NCI-H526 (cell line): Measurements from ENCODE around the gene ABCF2.

Experiments
- DNase-seq, 2 experiments: peaks; one replicate each; lab custom pipeline; 2025; lab: John Stamatoyannopoulos, UW

Gene ABCF2

DNA sequence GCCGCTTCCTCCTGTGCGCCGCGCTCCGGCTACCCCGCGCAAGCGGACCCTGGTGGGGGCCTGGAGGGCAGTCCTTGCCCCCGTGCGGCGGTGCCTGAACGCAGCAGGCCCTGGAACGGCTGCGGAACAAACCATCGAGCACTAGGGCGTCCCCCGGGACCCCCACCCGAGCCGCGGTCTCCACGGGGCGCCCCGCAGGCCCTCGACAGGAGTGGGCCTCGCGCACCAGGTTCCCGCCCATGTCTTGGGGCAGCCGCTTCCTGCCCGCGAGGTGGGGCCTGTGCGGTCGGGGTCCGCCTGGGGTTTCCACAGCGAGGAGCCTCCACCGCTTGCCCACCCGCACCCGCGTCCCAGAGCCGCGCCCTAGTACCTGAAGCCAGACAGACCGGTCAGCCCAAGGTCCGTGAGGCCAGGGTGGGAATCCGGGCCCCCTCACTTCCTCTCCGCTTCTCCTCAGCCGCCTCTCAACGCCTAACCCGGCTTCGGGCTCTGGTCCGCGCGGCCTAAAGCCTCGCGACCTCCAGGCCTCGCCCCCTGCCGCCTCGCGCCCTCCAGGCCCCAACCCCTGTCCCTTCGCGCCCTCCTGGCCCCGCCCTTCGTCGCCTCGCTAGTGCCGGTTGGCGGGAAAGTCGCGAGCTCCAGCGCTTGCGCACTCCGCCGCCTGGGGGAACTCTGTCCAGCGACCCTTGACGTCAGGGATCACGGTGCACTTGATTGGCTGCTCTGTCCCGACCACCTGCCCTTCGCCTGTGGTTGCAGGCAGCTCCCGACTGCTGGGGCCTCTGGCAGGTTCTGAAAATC lies 52.6 kb downstream of the ABCF2 start:
- peak; percentile 75 to 90 for DNase-seq

DNA sequence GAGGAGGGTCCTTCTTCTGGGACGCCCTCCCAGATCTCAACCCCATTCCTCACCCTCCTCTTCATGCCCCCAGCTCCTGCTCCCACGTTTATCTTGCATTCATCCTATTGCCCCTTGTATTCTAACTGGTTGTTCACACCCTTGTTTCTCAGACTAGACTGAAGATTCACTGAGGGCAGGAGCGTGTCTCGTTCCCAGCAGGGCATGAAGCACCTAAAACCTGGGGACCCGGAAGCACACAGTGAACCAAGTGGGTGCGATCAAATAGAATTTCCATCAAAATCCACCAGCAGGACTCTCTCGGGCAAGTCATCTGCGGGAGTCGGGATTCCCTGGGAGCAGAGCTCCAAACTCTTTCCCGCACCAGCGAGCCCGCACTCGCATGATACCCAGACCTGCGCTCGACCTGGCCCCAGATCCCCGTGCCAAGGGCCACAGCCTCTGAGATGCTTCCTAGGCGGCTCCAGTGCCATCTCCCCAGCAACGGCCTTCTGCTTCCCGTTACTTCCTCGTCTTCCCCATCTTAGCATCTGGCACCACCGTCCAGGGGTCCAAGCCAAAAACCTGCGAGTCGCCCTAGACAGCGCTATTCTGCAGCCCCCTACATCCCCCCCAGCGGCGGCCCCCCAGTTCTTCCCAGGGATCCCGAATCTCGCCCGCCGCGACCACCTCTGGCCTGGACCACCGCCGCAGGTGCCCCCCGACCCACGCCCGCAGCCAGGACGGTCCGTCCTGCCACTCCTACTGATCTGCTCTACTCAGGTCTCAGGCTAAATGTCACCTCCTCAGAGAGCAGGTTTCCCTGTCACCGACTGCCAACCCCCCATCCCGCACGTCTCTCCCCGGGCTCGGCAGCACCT lies 53.4 kb downstream of the ABCF2 start:
- DNase-seq, result no peak

DNA sequence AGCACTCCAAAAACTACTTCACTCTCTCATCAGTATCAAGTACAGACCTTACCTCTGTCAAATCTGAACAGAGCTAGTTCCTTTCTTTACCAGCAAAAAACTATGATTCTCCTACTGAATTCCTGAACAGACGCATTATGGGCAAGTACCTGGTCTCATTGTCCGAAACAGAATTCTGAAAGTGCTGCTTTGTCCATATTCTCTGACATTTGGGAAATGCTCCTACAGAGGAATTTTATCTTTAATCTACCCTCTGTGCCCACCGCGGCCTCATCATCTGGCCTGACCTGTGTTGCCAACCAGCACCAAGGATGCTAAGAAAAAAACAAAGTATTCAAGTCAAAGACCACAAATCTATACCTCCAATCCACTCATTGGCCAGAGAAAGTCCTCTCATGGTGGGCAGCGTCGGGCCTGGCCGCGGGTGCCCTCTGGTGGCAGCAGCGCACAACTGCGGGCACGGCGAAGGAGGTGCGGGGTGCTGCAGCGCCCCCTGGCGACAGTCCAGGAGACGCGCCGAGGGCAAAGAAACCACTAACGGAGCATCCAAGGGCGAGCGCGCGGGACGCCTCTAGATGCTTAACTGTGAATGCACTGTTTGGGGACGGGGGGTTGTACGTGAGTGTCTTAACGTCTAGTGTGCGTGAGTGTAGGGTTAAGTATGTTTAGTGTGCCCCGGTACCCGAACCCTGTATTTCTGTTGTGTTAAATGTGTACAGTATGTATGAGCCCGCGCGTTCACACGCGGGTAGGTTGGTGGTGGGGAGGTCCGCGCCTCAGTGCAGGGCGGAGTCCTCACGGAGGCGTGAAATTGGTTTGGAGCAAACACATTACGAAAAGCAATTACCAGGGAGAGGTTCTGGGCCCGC lies 54.5 kb downstream of the ABCF2 start:
- DNase-seq, result peak; percentile 61 to 85

DNA sequence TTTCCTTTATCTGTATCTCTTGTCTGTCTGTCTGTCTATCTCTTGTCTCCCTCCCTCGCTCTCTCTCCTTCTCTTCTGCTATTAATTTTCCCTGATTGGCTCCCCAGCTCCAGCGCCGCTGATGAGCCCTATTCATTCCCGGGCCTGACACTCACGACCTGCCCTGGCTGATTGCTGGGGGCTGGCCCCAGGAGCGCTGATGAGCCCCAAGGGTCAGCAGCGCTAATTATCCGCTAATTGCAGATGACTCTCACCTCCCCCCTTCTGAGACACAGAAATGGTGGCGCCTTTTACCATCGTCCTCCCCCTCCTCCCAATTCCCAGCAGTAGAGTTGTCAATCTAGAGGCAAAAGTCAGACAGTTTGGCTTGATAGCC lies 58.2 kb downstream of the ABCF2 start:
- DNase-seq, result no peak

DNA sequence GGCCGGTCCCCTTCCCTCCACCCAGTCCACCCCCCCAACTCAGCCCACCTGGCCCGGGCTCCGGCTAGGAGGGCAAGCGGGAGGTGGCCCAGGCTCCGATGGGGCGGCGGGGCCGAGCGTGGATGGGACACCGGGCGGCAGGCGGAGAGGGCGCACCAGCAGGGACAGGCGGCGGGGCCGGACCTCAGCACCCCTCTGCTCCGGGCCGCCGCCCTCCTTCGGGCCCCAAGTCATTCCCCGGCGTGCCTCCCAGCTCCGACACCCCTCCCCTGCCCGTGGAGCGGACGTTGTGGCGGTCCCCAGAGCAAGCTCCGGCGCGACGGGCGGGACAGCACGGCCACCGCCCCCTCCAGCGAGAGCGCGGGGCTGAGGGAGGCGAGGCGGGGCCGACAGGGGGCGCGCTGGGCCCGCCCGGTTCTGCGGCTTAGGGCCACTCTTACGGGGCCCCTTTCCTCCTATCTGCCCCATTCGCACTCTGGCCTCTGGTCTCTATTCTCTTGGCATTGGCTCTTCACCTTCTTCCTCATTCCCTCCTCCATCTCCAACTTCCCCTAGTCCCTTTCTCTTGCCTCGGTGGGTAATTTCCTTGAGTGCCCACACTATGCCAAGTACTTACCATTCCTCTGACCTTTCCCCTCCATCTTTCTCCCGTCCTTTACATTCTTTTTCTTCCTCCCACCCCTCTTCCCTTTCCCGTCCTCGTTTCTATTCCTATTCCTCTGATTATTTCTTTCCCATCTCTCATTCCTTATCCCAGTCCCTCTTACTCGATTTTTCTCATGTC lies 58.8 kb downstream of the ABCF2 start:
- peak in 1 of 2 experiments; percentile 60 for DNase-seq

DNA sequence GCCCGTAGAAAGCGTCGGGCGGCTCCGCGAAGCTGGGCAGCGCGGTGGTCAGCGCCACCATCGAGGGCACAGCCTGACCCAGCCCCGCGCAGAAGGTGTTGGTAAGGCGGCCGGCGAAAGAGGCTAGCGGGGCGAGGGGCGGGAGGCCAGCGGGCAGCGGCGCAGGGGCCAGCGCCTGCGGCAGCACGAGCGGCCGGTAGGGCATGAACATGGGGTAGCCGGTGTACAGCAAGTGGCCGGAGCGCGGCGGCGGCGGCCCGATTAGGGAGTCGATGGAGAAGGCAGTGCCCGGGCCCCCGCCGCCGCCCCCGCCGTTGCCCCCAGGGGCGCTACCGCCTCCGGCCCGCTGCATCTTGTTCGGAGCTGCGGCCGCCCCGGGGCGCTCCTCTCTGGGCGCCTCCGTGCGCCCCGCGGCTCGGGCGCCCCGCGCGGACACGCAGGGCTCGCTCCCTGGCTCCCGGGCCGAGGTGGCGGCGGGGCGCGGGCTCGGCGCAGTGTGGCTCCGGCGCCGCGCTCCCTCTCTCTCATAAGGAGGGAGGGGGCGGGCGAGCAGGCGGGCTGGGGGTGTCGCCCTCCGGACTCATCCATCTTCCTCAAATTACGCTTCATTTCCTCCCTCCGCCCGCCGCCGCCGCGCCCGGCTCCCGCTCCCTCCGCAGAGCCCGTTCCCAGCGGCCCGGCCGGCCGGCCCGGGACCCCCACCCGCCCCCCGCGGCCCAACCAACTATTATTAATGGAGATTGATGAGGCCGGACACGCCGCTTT lies 59.6 kb downstream of the ABCF2 start, which contains the start of gene GBX1:
Gene GBX1, minus strand, starts transcription at position 498 of the 765 bp plus-strand sequence. Its CDS starts 146 bp downstream, at position 352.
- DNase-seq, result peak in 1 of 2 experiments; percentile 50

DNA sequence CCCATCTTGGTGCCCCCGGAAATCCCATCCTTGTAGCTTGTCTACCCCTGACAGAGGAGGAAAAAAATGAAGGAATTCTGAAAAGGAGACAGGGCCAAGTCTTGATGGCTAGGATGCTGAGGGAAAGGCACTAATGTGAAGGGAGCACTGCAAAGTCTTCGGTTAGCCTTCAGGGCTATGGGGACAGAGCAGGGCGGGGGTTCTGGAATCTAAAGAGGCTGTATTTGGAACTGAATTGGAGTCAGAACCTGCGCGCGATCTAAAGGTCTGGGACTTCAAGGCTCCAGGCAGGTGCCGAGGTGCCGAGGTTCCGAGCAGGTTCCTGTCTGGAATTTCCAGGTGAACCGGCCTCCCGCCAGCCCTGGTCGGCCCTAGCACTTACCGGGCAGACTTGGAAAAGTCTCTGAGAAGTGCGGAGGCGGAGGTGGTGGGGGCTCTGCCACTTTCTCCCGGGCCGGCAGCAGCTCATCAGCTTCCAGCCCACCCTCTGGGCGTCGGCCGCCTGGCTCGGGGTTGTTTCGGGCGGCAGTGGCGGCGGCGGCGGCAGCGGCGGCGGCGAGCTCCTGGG lies 60.3 kb downstream of the ABCF2 start:
- no peak for DNase-seq
